ENCODE measurements around the gene EIF2S2.

Gene EIF2S2

DNA sequence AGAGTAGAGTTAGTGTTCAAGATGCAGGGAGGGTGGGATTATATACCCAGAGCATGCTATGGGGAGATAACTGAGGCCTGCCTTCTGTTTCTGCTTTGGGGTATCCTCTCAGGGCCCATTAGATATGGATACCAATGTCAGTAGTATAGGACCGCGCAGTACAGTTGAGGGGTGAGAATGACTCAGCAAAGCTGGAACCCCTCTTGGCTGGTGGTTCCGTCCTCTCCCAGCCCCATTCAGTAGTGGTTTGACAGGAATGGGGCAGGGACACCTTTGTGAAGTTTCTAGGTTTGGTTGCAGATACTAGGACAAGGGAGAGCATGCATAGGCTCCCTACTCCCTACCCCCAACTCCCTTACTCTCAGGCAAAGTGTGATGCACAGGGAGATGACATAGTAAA, 47.8 kb downstream of the EIF2S2 start:
- DNase-seq (ENCODE audit: low spot score) = no peak

DNA sequence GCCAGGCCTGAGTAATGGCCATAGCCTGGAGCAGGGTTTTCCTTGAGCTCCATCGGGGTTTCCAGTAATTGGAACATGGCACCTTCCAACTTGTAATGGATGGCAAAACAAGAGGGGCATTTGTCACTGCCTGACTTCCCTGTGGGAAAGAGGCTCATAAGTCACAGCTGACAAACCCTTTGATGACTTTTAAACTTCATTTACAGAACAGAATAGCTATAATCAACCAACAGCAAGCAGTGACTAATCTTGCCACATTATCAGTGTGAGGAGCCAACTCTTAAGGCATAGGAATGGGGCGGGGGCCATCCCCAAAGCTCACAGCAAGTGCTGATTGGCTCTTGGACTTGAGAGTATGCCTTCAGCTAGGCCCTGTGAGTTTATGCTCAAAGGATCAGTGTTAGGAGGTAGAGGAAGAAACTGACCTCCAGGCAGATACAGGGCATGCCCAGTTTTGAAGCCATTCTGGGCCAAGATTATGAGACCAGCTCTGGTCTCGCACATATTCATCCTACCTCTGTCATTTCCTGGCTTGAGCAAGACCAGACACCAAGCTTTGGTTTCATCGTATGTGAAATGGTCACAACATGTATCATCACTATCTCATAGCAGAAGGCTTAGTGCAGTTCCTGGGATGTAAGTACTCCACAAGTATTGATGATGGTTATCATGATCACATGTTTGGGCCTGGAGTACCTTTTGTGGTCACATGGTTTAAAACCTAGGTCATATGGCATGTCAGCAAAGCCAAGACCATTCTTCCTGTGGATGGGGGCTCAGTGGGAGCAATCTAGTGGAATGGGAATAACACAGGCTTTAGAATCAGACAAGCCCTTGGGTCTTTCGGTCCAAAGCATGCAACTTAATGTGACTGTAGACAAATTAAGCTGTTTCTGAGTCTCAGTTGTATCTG, 49.2 kb downstream of the EIF2S2 start:
- no peak for DNase-seq (ENCODE audit: low spot score)

DNA sequence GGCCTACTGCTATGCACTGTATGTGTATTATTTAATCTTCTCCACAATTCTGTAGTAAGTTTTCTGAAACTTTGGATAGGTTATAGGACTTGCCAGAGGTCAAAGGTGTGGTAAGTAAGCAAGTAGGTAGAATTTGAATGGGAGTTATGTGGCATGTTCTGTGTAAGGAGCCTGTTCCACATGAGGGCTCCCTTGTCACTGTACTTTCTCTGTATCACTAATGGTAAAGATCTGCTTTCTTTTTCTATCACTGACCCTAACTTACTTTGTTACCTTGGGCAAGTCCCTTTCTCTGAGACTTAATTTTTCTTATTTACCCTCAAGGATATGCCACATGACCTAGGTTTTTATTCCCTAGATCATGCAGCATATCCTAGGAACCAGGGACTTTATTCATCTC, 50.3 kb downstream of the EIF2S2 start:
- DNase-seq (ENCODE audit: low spot score) = no peak

DNA sequence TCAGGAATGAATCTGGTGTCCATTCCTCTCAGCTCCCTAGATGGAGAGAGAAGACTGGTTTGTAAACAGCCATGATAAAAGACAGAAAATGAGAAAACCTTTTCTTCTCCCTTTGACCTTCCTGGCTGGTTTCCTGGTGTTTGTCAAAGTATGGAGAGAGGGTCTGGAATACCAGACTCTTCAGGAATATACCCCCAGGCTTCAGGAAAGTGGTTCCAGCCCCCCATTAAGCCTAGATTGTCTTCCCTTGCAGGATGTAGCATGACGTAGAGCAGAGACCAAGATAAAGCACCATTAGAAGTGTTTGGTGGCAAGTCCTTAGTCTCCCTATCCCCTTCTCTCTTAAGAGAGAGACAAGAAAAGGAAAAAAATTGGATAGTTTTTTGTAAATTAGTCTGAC, 51.1 kb downstream of the EIF2S2 start:
- DNase-seq (ENCODE audit: low spot score) = no peak

DNA sequence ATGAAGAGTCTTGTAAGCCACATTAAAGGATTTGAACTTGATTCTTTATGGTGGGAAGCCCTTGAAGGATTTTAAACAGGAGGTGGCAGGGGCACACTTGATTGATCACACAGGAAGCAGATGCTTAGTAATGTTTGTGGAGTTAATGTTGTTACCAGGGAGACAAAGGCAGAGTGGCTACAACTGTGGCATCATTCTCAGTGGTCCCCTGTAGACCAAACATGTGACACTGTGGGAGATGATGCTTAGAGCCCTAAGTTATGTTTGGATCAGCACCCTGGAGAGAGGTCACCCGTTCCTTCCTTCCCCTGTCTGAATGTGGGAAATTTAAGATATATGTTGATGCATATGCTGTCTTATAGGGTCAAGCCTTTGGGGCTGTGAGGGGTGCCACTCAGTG, 53.2 kb downstream of the EIF2S2 start:
- DNase-seq (ENCODE audit: low spot score) = no peak

DNA sequence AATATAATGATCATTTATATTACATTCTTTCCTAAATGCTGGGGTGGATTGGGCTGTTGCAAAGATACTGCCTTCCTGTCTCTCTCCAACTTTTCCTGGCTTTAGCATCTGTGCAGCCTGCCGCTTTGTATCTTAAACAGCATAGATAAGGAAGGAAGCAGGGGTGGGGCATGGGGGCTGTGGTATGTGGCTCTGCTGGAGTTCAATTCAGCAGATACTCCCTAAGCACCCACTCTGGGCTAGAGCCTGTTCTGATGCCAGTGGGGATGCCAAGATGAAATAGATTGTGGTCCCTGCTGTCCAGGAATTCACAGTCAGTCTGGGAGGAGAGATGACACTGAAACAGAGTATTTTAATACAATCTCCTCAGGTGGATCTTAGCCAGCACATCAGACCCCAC, 56.8 kb downstream of the EIF2S2 start:
- DNase-seq (ENCODE audit: low spot score) = no peak

DNA sequence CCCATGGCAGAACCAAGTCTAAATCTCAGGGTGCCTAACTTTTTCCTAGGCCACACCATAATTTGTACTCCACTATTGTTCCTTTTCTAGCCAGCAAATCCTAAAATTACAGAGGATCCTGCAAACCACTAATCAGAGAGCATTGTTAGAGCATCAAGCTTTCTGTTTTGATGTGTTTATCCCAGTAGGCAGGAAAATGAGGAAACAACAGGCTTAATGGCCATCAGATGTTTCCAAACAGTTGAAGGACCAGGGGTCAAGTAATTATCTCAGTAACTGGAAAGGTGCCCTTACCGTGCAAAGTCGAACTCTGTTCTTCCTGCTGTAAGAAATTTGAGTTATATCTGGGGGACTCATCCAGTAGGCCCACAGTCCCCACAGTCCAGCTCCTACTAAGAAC, 59.6 kb downstream of the EIF2S2 start:
- no peak for DNase-seq (ENCODE audit: low spot score)

DNA sequence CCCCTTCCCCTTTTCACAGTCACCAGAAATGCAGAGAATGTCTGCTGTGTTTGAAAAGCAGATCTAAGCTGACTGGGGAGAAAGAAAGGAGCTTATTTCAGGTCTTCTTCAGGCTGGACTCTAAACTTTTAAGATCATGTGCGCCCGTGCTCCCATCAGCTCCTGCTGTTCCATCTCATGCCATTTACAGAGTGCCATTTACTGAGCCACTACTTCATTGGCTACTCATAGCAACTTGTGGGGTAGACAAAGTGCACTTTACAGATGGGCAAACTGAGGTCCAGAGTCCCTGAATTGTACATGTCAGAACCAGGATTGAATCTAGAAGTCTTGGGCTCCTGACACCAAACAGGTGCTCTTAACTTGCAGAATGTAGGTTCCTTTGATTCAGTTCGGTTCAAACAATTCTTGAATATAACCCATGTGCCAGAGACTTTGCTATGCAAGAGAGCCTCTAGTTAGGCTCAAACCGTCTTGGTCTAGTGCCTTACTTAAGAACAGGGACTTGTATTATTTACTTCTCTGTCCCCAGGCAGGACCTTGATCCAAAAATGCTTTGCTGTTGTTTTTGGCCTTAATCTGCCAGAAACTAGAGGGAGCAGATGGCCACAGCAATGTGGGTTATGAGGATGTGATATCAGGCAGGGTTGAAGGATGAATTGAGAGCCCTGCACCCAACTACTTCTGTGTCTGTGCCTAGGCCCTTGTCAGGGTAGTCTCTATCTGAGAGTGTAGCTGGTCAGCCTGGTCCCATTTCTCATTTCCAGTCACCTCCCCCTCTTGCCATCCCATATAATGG, 61.9 kb downstream of the EIF2S2 start:
- DNase-seq (ENCODE audit: low spot score) = no peak

DNA sequence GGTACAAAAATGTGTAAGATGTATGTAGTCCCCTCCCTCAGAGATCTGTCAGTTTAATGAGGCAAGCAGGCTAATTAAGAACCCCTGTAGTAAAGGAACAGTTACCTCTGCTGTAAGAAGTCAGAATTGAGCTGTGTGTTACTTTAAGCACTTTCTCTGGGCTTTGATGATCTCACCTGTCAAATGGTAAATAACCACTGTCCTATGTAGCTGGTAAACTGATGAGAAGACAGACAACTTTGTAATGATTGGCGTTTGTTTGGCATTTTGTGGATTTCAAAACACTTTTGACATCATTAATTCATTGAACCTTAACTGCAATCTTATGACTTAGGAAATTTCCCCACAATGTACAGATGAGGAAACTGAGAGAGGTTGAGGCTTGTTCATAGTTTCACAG, 62.7 kb downstream of the EIF2S2 start:
- DNase-seq (ENCODE audit: low spot score) = no peak

DNA sequence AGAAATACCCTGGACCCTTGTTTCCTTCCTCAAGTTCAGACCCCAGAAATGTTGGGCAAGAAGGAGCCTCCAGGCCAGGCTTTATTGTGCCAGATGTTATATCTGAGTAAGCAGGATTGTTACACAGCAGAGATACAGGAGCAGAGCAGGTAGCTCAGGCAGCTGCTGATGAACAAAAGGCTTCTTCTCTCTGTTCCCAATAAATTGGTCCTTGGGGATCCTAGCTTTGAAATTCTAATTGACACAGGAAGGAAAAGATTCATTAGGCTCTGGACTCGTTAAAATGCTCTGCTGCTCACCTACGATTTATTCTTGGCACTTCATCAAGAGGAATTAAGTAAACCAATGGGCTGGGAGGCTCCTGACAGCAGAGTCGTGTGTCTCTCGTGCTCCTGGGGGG, 64.1 kb downstream of the EIF2S2 start:
- DNase-seq (ENCODE audit: low spot score) = no peak

DNA sequence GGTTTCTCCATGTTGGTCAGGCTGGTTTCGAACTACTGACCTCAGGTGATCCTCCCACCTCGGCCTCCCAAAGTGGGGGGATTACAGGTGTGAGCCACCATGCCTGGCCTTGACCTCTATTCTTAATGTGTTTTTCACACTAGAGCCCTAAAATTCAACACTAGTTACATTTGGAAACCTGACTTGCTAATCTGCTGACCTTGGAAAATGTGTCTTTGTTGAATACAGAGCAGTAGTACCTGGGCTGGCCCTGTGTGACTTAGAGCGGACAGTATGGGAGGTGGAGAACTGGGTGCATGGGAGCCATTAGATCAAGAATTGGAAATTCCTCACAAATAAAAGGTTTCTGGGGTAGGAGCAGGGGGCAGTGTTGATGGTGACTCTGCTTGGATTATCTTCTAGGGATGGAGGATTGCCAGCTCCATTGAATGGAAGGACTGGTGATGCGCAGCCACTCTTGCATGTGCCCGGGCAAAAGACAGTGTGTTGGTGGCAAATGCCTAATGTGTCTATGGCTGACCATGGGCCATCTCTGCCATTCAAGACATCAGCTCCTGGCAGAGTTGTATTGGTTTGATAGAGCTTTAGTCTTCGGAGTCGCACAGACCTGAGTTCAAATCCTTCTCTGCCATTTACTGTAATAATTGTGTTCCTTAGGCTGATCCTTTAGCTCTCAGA, 64.9 kb downstream of the EIF2S2 start:
- no peak for DNase-seq (ENCODE audit: low spot score)

DNA sequence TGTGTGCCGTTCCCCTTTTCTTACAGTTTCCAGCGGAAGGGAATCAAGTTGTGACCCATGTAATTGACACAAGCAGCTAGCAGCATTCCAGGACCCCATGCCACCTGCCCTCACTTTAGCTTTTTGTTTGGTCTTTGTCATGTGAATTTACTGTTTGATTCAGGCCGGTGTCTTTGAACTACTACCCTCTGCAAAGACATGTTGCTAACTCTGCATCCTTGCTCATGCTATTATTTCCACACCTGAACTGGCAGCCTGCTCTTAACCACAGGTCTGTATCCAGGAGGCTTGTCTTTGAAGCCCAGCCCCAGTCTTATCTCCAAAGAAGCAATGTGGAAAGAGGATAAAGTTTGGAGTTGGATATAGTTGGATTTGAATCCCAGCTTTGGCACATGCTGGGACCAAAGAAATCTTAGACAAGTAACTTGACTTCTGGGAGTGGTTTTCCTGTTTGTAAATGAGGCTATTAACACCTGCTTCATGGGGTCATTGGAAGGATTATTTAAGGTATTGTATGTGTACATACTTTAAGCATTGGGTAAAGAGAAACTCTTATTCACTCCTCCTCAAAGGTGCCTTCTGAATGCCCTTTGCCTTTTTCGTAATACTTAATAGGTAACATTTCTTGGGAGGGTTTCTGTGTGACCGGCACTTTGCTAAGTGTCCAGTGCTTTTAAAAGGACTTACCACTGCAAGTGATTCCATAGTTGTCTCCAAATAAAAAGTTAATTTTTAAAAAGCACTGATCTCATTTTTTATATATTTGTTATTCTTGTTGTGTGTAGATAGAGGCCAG, 65.9 kb downstream of the EIF2S2 start:
- DNase-seq (ENCODE audit: low spot score) = no peak

DNA sequence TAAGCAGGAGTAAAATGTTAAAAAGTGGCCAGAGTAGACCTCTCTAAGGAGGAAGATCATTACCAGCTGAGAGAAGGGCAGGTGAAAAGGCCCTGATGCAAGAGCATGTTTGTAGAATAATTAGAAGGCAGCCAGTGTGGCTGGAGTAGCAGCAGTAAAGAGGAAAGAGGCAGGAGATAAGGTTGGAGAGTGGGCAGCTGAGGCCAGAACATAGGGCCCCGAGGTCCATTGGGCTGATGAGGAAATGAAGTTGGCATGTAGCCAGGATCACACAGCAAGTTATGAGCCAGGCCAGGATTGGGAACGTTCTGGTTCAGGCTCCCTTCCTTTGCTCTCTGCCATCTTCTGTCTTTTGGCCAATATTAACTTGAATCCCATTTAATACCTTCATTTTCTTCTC, 66.7 kb downstream of the EIF2S2 start:
- no peak for DNase-seq (ENCODE audit: low spot score)

DNA sequence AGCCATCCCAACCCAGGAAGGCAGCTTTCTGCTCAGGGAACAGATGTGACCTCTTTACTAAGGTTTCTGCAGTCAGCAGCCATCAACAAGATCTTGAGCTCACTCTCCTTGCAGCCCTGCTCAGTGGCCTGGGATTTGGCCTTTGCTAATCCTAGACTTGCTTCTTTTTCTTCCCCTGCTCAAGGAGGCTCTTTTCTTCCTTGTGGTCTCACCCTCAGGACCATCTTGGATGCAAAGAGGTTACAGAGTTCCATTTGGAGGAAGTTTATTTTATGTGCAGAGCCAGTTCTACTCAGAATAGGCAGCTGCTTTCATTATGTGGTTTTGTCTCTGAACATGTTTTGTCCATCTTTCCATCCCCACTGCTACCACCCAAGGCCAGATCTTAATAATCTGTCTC, 69.0 kb downstream of the EIF2S2 start:
- no peak for DNase-seq (ENCODE audit: low spot score)

DNA sequence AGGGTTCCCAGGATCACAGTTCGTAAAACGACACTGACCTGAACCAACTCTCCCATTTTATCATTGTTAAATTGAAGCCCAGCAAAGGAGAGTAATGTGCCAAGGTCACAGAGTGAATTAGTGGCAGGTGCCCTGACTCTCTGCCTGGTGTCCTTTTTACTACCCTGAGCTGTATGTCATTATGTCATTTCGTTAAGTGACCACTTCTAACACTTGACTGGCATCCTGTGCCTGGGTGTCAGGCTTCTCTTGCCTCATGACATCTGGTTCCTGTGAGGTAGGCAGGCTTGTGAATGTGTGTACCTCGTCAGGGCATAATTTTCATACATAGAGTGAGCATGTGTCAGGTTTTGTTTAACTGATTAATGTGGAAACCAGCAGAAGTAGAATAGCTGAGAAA, 69.8 kb downstream of the EIF2S2 start:
- DNase-seq (ENCODE audit: low spot score) = no peak

DNA sequence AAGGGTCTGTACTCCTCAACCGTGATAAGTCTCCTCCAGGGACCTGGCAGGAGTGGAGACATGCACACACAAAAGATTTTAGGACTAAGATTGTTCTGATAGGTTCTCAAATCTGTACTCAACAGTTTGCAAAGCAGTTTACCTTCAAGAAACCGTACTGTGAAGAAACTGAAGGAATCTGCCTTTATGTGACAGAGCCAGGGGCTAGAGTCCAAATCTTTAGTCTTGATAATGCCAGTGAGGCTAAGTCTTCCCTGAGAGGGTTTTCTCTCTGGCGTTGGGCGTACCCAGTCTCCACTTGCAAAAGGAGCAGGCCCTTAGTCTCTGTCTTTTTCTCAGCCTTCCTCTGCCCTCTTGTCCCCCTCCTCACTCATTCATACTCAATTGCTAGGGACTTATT, 70.8 kb downstream of the EIF2S2 start:
- DNase-seq (ENCODE audit: low spot score) = no peak

DNA sequence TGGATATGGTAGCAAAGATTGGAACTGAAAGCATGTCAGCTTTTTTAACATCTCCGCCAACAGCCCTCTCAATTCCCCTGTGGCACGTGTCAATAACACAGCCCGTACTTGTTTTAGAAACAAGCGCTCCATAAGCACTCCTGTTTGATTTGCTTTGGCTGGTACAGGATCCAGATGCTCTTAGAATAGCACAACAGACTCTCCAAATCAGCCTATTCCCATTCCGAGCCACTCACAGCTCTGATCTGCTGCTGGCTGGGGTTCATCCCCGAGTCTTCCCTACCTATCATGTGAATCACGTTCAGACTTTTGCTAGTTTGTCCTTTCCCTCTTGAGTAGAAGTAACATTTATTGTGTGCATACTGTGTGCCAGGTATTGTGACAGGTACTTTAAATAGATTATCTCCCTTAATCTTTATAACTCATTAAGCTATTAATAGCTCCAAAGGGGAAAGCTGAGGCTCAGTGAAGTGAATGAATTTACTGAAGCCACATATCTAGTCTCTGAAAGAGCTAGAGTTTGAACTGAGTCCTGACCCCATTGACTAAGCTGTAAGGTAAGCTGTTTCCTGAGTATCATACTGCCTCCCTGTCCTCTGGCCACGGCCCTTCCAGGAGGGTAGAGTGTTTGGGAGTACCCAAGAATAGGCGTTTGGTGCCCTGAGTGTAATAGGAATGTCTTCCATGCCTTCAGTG, 71.6 kb downstream of the EIF2S2 start:
- DNase-seq (ENCODE audit: low spot score) = no peak

All from left forelimb (tissue), 1 donor.